AG10803 (cell line): ENCODE measurements around the gene TSPAN12.
"Not testable (repeated sequence)": the region's sequence is repeated elsewhere in the genome, so short reads cannot be mapped to it uniquely, and the experiment has no call there.

Experiments used
- DNase-seq: peaks from one replicate; pipeline ENCODE4 v3.0.0; 2010; ENCODE audit warnings: low read depth
- H3K4me3 ChIP-seq: 2 replicates; pipeline ENCODE4 v1.5.1; 2011; ENCODE audit warnings: mild to moderate bottlenecking, low read length, control low read depth
- TF ChIP-seq, protein P1 (sequence below): conservative IDR thresholded peaks from 2 replicates; pipeline ENCODE4 v1.5.1; 2011; ENCODE audit warnings: mild to moderate bottlenecking, low read length, control low read depth, inconsistent platforms

The TSPAN12 gene, protein sequence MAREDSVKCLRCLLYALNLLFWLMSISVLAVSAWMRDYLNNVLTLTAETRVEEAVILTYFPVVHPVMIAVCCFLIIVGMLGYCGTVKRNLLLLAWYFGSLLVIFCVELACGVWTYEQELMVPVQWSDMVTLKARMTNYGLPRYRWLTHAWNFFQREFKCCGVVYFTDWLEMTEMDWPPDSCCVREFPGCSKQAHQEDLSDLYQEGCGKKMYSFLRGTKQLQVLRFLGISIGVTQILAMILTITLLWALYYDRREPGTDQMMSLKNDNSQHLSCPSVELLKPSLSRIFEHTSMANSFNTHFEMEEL

DNA sequence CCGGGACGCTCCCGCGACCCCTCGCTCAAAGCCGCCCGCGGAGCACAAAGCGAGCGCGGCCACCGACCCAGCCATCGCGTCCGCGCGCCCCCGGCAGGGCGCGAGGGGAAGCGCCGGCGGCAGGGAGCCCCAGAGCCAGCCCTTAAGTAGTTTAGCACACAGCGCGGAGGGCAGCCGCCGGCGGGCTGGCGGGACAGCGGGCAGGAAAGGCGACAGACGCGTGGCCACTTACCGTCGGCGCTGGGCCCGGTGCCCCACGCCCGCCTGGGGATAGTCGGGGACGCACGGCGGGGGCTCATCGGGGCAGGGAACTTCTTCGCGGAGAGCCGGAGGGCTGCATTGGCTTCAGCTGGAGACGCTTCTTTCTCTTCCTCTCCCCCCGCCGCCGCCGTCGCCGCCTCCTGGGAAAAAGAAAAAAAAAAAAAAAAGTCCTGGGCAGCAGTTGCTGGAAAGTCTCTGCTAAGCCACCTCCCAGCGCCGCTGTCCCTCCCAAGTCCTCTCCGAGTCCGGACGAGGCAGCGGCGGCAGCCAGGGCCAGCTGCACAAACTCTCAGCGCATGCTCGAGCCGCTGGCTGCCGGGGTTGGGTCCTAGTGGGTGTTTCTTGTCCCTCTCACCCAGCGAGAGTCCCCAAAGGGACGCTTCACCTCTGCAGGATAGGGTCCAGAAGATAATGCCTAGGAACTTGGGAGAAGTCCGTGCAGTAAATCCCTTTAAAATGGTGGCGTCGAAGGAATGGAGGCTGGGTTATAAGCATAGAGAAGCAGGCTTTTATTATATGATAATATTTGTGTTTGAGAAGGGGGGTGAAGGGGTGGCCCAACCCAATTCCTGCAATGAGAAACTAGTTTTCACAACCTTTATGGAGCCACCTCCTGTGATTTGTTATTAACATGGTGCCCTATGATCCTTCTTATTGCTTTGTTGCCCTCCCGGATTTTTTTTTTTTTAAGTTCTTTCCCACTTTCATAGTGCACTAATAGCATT is at the start of gene TSPAN12:
Gene TSPAN12 (minus strand): TSS at position 557 of the 986 bp plus-strand sequence. CDS start 1,381 bp downstream, outside the sequence.
- H3K4me3 ChIP-seq, result peak within 1 kb of the TSS; percentile 66
- DNase-seq, result peak; percentile 50
- TF ChIP-seq, protein P1, sequence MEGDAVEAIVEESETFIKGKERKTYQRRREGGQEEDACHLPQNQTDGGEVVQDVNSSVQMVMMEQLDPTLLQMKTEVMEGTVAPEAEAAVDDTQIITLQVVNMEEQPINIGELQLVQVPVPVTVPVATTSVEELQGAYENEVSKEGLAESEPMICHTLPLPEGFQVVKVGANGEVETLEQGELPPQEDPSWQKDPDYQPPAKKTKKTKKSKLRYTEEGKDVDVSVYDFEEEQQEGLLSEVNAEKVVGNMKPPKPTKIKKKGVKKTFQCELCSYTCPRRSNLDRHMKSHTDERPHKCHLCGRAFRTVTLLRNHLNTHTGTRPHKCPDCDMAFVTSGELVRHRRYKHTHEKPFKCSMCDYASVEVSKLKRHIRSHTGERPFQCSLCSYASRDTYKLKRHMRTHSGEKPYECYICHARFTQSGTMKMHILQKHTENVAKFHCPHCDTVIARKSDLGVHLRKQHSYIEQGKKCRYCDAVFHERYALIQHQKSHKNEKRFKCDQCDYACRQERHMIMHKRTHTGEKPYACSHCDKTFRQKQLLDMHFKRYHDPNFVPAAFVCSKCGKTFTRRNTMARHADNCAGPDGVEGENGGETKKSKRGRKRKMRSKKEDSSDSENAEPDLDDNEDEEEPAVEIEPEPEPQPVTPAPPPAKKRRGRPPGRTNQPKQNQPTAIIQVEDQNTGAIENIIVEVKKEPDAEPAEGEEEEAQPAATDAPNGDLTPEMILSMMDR, result peak; percentile 35

DNA sequence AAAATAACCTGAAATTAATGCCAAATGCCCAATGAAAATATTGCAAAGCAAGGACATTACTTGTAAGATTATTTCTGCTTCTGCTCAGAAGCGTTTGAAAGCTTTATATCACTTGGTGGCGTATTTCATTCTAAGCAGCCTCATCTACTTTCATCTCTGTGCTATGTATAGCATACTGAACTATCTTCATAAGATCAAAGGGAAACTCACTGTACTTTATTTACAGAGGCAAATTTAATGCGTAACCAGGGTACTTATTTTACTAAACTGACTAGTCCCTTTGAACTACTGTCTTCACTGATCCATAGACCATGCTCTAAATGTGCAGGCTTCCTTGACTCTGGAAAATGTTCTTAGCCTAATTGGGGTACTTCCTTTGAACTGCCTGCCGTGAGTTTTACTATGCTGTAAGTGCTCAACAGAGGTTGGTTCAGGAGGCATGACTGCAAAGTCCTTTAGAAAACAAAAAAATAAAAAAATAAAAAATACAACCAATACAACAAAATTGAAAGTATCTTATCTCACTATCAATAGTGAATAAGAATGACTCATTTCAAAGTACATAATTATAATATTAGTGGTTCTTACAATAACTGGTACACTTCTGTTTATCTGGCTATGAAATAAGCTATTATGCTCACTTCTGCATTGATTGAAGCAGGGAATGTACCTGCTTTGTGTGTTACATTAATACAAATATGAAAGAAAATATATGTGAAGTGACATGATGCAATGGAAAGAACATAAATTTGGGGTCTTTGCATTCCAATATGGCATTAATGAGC is 41.0 kb upstream of the TSPAN12 start:
- no peak for DNase-seq
- TF ChIP-seq, protein P1, result no peak
- H3K4me3 ChIP-seq, result no peak overlapping the region

DNA sequence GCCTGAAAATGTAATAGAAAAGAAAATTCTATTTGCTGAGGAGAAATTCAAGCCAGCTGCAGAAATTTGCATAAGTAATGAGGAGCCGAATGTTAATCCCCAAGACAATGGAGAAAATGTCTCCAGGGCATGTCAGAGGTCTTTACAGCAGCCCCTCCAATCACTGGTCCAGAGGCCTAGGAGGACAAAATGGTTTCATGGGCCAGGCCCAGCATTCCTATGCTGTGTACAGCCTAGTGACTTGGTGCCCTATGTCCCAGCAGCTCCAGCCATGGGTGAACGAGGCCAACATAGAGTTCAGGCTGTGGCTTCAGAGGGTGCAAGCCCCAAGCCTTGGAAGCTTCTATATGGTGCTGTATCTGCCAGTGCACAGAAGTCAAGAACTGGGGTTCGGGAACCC is 37.3 kb upstream of the TSPAN12 start:
- DNase-seq, H3K4me3 ChIP-seq: not testable (repeated sequence)

DNA sequence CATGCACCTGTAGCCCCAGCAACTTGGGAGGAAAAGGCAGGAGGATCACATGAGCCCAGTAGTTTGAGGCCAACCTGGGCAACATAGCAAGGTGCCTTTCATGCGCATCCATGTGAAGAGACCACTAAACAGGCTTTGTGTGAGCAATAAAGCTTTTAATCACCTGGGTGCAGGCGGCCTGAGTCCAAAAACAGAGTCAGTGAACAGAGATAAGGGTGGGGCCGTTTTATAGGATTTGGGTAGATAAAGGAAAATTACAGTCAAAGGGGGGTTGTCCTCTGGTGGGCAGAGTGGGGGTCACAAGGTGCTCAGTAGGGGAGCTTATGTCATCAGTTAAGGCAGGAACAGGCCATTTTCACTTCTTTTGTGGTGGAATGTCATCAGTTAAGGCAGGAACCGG is 27.7 kb upstream of the TSPAN12 start:
- H3K4me3 ChIP-seq, DNase-seq: not testable (repeated sequence)

DNA sequence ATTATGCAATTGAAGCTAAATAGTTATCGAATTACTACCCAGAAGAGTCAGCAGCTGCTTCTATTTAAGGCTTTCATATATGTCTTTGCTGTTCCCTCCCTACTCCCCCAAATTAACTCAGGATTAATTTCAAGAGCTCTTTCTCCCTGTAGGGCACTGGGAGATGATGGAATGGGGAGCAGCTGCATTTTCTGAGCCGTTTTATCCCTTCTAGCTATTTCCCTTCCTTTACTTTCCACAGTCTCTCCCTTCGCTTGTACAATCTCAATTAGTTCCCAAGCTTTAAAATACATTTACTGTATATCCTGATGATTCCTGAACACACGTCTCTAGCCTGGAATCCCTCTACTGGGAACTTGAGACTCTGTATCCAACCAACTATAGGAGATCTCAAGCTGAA is 19.8 kb upstream of the TSPAN12 start:
- no peak overlapping the region for H3K4me3 ChIP-seq
- TF ChIP-seq, protein P1, result no peak
- DNase-seq, result no peak

DNA sequence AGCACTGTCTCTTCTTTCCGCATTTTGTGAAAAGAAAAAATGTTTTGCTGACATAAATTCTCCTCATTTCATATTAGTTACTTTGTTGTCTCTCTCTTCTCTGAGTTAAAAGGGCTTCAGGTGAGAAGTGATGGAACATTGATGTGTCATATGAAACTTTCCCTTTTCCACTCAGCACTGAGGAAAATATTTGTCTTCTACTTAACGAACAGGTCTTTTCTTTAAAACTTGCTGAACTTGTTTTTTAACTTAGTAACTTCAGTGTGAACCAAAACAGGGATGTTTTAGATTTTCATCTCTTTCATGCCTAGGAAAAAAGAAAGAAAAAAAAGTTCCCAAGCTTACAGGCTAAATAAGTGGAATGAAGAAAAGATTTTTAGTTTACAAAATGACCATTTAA is 19.0 kb upstream of the TSPAN12 start:
- TF ChIP-seq, protein P1, result no peak
- no peak overlapping the region for H3K4me3 ChIP-seq
- no peak for DNase-seq

DNA sequence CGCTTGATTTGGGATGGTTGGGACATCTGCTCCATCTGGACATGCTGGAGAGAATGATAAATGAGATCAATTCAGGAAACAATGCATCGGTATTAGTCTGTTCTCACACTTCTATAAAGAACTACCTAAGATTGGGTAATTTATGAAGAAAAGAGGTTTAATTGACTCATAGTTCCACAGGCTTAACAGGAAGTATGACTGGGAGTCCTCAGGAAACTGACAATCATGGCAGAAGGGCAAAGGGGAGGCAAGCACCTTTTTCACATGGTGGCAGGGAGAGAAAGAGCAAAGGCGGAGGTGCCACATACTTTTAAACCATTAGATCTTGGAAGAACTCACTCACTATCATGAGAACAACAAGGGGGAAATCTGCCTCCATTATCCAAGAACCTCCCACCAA is 16.8 kb upstream of the TSPAN12 start:
- DNase-seq, result no peak
- H3K4me3 ChIP-seq, result no peak overlapping the region
- TF ChIP-seq, protein P1, result no peak
